A204.1 (cell line): ENCODE data around the gene TAPBPL.
"Not testable (repeated sequence)": the region's sequence is repeated elsewhere in the genome, so short reads cannot be mapped to it uniquely, and the experiment has no call there.

ENCODE experiments used
- FAIRE-seq: peaks from 2 replicates; lab custom pipeline; 2012; peaks lifted over from hg19 to GRCh38; lab: Jason Lieb, UNC

TAPBPL gene

GRCh38 chr12:6451348-6452244 lies at the start of gene TAPBPL:
TAPBPL (plus strand) TSS chr12:6452042; CDS start chr12:6452249, 207 bp downstream.
- FAIRE-seq = no peak

- no peak for FAIRE-seq
These were observed 47.5 kb upstream of the TAPBPL start for GRCh38 chr12:6404390-6404789.

GRCh38 chr12:6405963-6406362 lies 45.9 kb upstream of the TAPBPL start:
- no peak for FAIRE-seq

GRCh38 chr12:6407236-6407954 lies 44.4 kb upstream of the TAPBPL start:
- no peak for FAIRE-seq

- FAIRE-seq = no peak
These were observed 35.2 kb upstream of the TAPBPL start for GRCh38 chr12:6416596-6416995.

DNA sequence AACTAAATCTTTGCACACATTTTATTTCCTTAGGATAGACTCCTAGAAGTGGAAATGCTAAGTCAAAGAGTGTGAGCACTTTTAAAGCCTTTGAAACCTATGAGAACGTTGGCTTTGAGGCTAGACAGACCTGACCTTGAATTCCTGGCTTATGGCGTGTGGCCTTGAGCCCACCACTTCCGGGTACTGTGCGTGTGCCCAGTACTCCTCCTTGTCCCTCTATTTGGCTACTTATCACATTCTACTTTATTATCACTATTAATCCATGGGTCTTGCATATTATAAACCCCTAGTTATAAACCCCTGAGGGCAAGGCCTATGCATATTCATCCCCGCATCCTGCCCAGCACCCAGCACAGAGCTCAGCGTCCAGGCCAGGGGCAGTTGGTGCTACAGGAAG lies 33.0 kb upstream of the TAPBPL start:
- FAIRE-seq = no peak

- no peak for FAIRE-seq
These were observed 31.5 kb upstream of the TAPBPL start for GRCh38 chr12:6420364-6420763.

DNA sequence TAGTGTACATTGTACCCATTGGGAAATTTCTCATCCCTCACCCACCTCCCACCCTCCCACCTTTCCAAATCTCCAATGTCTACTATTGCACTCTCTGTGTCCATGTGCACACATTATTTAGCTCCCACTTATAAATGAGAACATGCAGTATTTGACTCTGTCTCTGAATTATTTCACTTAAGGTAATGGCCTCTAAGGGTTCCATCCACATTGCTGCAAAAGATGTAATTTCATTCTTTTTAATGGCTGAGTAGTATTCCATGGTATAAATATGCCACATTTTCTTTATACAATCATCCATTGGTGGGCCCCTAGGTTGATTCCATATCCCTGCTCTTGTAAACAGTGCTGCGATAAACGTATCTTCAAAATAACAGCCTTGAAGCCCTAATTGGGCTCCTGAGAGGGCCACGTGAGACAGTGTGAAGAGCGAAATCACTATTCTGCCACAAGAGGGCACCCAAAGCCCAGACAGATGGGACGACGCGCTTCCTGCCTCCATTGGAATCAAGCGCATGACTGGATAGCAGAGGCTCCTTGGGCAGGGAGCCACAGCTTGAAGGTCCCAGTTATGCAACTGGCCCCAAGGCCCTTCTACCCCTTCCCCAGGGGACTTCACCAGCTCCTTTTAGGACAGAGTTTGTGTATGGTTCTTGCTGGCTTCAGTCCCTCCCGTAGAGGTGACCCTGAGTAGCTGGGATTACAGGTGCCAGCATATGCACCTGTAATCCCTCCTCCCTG lies 28.4 kb upstream of the TAPBPL start:
- peak; percentile 49 for FAIRE-seq

GRCh38 chr12:6424008-6424347 lies 27.9 kb upstream of the TAPBPL start:
- FAIRE-seq = no peak

DNA sequence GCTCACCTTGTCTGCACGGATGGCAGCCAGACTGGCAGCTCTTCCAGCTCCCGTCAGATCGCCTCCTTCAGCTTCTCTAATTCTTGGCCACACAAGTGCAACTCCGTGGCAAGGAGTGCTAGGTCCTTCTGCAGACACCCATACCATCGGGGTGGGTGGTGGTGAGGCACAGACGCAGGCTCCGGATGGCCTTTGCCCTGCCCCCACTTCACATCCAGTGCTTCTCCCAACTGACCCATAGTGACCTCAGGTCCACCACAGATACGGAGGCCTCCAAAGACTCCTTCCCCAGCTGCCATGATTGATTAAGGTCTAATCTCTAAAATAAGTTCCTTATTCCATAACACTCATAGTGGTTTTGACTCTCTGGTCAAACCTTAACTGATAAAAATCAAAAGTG lies 27.0 kb upstream of the TAPBPL start:
- FAIRE-seq = no peak

DNA sequence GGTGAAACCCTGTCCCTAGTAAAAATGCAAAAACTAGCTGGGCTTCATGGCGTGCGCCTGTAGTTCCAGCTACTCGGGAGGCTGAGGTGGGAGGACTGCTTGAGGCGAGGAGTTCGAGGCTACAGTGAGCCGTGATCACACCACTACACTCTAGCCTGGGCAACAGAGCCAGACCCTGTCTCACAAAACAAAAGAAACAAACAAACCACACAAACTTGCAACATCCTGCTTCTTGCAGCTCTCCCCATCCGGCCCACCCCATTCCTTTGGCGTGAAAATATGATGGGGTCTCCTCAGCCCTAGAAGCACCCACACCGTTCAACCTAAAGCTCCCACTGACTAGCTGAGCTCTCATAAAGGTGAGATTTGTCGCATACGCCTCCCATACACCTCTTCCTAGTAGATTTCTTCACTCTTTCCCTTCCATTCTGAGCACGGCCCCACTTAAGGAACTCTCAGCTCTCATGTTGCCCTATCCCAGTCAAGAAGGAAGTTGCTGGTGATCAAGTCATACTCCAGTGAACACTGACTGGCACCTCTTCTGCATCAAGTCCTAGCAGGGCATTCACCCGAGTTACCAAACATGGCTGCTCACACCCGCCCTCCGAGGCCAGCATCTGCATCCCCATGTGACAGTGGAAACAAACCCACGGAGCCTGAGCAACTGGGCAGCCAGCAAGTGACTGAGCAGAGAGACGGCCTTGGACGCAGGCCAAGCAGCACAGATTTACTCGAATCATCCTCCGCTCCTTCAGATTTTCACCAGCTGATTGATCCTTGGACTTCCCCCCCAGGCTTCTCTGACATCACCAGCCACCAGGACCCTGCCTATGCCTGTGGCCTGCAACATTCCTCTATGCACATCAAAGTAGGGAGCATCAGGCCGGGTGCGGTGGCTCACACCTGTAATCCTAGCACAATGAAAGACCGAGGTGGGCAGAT lies 26.0 kb upstream of the TAPBPL start:
- FAIRE-seq = no peak

DNA sequence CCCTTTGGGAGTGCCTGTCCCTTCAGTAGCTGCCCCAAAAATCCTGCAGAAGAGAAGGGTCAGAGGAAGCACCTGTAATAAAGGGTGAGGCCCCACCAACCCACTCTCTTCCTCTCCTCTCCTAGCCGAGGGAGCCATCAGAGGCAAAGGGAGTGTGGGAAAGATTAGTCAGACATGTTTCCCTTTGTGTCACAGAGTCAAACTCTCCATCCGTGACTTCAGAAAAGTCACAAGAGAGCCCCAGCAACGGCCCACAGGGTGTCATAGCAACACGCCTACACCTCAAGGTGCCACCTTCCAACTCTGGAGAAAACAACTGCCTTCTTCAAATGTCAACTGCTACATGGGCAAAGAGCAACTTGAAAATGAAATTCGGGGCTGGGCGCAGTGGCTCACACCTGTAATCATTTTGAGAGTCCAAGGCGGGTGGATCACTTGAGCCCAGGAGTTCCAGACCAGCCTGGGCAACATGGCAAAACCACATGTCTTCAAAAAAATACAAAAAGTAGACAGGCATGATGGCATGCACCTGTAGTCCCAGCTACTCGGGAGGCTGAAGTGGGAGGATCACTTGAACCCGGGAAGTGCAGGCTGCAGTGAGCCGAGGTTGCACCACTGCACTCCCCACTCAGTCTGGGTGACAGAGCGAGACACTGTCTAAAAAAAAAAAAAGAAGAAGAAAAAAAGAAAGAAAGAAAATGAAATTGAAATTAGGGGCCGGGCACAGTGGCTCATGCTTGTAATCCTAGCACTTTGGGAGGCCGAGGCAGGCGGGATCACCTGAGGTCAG lies 24.8 kb upstream of the TAPBPL start:
- no peak for FAIRE-seq

- not testable (repeated sequence) for FAIRE-seq
These were observed 24.0 kb upstream of the TAPBPL start for GRCh38 chr12:6427796-6428195.

GRCh38 chr12:6428326-6428725 lies 23.5 kb upstream of the TAPBPL start:
- no peak for FAIRE-seq

GRCh38 chr12:6430124-6430989 lies 21.5 kb upstream of the TAPBPL start:
- no peak for FAIRE-seq

DNA sequence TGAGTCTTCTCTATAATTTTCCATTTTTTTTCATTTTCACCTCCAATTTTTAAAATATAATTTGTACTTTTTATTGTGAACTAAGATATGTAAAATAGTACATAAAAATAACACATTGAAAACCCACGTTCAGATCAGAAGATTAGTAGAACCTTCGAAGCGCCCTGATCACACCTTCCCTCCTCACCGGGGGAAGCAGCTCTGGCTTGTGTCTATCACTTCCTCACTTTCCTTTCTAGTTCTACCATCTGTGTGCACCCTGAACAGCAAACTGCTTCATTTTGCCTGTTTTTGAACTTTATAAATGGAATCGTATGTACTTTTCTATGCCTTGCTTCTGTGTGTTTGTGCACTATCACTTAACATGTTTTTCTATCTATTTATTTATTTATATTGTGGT lies 18.9 kb upstream of the TAPBPL start:
- FAIRE-seq = no peak

- no peak for FAIRE-seq
These were observed 17.4 kb upstream of the TAPBPL start for GRCh38 chr12:6434205-6435140.

DNA sequence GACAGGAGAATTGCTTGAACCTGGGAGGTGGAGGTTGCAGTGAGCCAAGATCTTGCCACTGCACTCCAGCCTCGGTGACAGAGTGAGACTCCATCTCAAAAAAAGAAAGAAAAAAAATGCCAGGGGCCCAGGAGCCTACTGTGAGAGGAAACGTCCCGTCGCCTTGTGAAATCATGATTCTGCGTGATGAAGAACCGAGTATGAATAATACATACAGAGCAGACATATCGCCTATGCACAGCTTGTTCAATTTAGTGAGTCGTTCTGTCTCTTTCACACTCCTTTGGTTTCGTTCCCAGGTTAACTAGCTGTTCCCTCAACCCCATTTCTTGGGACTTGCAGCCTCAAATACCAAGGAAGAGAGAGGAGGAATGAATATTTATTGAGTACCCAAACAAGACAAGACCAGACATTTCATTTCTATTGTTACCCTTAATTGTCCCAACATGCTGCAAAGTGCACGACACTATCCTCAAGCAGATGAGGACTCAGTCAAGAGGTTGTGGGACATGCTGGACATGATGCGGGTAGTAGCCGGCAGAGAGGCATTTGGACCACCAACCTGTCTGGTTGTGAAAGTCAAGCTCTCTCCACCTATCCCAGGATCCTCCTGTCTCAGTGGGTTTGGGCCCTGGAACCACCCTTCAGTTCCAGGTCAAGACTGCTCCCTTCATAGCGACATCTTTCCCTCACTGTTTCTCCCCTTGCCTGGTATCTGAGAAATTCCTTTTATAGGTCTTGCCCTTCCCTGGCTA lies 15.7 kb upstream of the TAPBPL start:
- no peak for FAIRE-seq
